T-helper 2 cell treated with Interferon-gamma antibody and Interleukin-4, amounts not matched to agents 100 ng/mL and 5 ng/mL, for 36 hours (primary cell): ENCODE measurements around the gene CRYGC. TPM values are rescaled to one million over a fixed set of nuclear protein-coding genes. Genes with fewer than 3 reads are reported as not detected.

ENCODE experiments used
- intact Hi-C: fragments of 100-400 bp; cut with micrococcal nuclease; formaldehyde crosslinking; loops from one replicate; pipeline ENCODE4 v1.15.1; 2023
- total RNA-seq: library from RNA; stranded (reverse); gene quantifications from 2 replicates; pipeline ENCODE4 v1.2.3, GENCODE V29; 2022

CRYGC gene
- total RNA-seq, 1 donor from 2014 or later = not detected

DNA sequence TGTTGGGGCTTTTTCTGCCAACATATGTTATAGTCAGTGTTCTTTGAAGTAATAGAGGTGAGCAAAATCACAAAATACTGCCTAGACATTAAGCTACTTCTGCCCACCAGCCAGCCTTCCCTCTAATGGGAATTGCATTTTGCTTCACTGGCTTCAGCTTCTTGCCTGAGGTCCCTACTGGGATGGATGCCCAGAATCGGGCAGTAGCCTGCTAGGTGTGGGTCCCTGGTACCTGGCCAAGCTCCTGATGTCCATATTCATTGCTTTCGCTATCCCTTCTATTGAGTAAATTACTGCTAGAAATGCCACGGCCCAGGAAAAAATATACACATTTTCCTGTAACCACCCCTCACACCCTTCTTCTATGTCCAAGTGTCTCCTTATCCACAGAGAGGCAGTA is 32.3 kb downstream of the CRYGC start:
- intact Hi-C loops = no loop called here

DNA sequence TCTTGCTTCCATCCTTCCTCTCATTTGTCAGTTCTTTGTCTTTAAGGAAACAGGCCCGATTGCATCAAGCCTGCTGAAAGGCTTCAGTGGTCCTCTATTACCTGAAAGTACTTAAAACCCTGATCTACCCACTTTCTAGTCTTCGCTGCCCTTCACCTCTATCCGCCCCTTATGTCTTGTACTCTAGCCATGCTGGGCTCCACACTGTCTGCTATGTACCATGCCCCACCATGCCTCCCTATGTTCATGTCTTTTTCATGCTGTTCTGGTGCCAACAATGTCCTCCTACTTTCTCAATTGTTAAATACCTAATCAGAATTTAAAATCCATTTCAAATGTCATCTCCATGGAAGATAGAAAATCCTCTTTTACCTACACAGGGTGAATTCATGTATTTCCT is 33.5 kb downstream of the CRYGC start:
- intact Hi-C loops = no loop called here

DNA sequence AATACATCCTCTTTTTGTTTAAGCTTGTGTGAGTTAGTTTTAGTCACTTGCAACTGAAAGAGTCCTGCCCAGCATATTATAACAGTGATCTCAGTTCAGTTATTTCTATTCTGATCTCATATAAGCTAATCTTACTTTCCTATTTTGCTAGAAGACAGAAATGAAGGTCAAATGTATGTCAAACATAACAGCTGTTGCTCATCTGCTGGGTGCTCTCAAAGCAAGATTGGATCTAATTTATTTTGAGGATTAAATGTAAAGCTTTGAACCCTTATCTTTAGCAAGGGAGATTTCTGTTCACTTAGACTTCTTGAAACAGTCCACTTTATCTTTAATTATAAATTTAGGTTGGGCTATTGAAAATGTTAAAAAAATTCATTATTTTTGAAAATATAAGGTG is 36.5 kb downstream of the CRYGC start:
- intact Hi-C loops = no loop called here

DNA sequence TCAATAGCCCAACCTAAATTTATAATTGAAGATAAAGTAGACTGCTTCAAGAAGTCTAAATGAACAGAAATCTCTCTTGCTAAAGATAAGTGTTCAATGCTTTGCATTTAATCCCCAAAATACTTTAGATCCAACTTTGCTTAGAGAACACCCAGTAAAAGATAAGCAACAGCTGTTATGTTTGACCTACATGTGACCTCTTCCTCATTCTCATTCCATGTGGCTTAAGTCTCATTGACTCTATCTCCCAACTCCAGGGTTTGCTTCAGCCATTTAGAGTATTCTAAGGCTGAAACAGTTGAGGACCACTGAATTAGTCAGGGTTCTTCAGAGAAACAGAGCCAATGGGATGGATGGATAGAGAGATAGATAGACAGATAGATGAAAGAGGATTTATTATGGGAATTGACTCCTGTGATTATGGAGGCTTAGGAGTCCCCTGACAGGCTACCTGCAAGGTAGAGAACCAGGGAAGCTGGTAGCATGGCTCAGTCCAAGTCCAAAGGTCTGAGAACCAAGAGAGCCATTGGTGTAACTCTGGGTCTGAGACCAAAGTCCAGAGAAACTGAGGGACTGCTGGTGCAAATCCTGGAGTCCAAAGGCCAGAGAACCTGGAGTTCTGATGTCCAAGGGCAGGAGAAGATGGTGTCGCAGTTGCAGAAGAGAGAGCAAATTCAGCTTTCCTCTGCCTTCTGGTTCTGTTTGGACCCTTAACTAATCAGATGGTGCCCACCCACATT is 37.4 kb downstream of the CRYGC start:
- intact Hi-C loops = no loop called here

DNA sequence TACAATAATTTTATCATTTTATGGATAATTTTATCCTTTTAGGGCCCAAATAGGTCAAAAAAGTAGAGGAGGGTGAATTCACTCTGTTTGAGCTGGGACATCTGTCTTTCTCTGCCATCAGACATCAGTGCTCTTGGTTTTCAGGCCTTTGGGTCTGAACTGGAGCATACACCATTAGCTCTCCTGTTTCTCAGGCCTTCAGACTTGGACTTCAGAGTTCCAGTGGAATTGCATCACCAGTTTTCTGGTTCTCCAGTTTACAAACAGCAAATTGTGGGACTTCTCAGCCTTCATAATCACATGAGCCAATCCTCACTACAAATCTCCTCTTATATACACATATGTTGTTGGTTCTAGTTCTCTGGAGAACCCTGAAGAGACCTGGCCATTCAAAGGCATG is 39.2 kb downstream of the CRYGC start:
- intact Hi-C loops = no loop called here

DNA sequence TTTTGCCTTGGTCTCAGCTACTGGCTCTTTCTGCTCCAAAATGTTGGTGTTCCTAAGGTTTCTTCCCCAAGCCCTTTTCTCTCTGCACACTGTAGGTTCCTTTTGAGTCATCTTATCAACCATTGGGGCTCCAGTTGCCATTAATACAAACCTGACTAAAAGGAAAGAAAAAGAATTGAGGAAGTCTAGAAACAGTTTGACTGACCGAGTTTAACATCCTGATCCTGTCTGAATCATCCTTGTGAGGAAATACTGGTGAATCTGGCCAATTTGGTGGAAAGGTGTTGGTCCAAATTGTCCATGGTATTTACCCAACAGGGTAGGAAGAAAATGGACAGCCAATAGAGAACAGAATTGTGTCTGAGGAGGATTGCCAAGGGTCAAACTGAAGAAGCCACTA is 43.6 kb downstream of the CRYGC start:
- intact Hi-C loops = no loop called here

DNA sequence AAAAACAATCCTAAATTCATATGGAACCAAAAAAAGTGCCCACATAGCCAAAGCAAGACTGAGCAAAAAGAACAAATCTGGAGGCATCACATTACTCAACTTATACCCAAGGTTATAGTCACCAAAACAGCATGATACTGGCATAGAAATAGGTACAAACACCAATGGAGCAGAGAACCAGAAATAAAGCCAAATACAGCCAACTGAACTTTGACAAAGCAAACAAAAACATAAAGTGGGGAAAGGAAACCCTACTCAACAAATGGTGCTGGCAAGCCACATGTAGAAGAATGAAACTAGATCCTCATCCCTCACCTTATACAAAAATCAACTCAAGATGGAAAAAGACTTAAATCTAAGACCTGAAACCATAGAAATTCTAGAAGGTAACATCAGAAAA is 45.8 kb downstream of the CRYGC start:
- intact Hi-C loops = no loop called here

Other genes with a start within 250 kb of the CRYGC start
- 5.7 and 6.1 TPM in 2 replicates for gene PLEKHM3, start 104.3 kb downstream of the CRYGC start, total RNA-seq
- gene CRYGD, start 5.3 kb downstream of the CRYGC start, total RNA-seq = not detected in 2 replicates
- not detected in 2 replicates for gene CRYGB, start 16.3 kb upstream of the CRYGC start, total RNA-seq
- gene CRYGA, start 33.8 kb upstream of the CRYGC start, total RNA-seq = not detected in 2 replicates
- gene C2orf80, start 60.2 kb upstream of the CRYGC start, total RNA-seq = not detected in 2 replicates
- gene IDH1, start 125.2 kb upstream of the CRYGC start, total RNA-seq = 27.2 and 34.6 TPM in 2 replicates
- 39.0 and 41.6 TPM in 2 replicates for gene PIKFYVE, start 136.4 kb upstream of the CRYGC start, total RNA-seq